KBM-7 (cell line): ENCODE data around the gene VSIG10.
A peak's percentile ranks its signal among the peaks of the same experiment; 100 is the strongest.
"Not testable (repeated sequence)": the region's sequence is repeated elsewhere in the genome, so short reads cannot be mapped to it uniquely, and the experiment has no call there.

Experiments used
- DNase-seq: peaks from one replicate; pipeline ENCODE4 v3.0.0-alpha.2; 2015
- in situ Hi-C: fragments of 300-500 bp; cut with MboI; formaldehyde crosslinking; loops from 2 replicates; pipeline ENCODE4 v1.14.3; 2020; ENCODE audit warnings: low sequenced_read_pairs, low pct_unique_long_range_greater_than_20kb, mixed read lengths

Gene VSIG10

DNA sequence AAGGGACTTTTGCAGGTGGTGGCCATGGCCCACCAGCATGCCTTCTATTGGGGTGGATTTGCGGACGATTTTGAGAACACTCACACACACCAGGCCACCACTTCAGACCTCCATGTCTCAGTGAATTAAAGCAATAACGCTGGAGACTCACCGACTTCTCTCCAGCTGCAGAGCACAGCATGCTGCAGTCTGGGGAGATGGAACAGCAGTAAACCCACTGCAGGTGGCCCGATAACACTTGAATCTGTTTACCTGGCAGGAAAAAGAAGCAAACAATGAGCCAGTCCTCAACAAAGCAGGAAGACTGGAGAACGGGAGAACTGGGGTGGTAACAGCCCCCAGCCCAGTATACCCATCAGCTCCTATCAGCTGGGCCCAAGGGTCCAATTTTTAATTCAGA lies 65.7 kb downstream of the VSIG10 start:
- DNase-seq, result no peak
- in situ Hi-C loops, result no loop called here

DNA sequence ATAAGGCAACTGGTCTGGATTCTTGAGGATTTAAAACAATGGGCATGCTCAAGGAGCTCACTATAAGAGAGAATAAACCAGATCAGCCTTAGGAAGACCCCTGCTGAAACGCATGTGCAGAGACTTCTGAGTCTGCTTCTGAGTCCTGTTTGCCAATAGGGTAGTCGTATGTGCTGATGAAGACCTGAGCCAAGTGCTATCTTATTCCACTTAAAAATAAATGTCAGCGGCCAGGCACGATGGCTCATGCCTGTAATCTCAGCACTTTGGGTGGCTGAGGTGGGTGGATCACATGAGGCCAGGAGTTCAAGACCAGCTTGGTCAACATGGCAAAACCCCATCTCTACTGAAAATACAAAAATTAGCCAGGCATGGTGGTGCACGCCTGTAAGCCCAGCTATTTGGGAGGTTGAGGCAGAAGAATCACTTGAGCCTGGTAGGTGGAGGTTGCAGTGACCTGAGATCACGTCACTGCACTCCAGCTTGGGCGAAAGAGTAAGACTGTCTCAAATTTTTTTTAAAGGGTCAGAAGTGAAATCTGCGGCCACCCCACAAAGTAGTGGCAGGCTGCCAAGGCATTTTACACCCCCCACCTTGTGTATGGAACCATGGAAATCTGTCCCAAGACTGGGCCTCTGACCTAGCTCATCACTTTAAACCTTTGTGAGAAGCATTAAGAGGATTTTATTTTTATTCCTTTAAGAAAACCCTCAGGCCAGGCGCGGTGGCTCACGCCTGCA lies 67.0 kb downstream of the VSIG10 start:
- in situ Hi-C loops, result no loop called here
- no peak for DNase-seq

GRCh38 chr12:118035190-118036041 lies 68.4 kb downstream of the VSIG10 start:
- in situ Hi-C loops, result no loop called here
- DNase-seq, result no peak

GRCh38 chr12:118034429-118035189 lies 69.2 kb downstream of the VSIG10 start:
- in situ Hi-C loops, result no loop called here

DNA sequence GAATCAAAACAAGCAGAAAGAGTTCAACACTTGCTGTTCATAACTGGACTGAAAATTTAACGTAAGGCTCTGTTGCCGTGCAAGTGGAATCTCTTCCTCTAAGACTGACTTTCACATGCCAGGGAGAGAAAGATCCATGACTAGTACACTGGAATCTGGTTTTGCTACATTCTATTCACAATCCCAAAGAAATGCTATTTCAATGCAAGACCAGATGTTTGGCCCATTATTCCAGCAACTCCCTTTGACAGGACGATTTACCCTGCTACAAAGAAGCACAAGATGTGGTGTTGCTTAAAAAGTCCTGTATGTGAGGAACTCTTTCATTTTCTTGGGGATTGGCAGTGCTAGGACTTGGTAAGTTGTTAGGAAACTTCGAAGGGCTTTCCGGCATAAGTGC lies 69.9 kb downstream of the VSIG10 start:
- in situ Hi-C loops, result no loop called here
- no peak for DNase-seq

More at GRCh38 chr12:118034429-118035189, 69.2 kb downstream of the VSIG10 start:
- DNase-seq, result no peak

- in situ Hi-C loops, result no loop called here
- DNase-seq, result no peak
These were observed 70.5 kb downstream of the VSIG10 start for GRCh38 chr12:118033323-118033722.

GRCh38 chr12:118032188-118032587 lies 71.6 kb downstream of the VSIG10 start:
- no peak for DNase-seq
- in situ Hi-C loops, result no loop called here

GRCh38 chr12:118029166-118029565 lies 74.6 kb downstream of the VSIG10 start:
- in situ Hi-C loops, result no loop called here
- DNase-seq, result no peak

DNA sequence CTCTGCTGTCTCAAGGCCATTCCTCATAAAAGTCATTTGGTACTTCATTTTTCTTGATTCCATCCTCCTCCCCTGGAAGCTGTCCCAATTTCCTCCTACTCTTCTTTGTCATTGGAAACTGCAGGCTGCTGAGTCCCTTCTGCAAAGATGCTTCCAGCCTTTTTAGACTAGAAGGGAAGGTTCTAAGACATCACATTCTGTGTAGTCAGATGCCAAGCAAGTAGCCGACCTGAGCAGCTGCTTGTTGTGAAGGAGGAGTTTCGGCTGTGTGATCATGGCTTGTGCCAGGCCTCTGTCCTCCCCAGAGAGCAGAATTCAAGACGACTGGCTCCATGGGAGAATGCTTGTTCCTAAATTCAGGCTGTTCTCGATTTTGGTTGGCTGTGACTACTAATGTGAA lies 78.6 kb downstream of the VSIG10 start:
- in situ Hi-C loops, result no loop called here
- DNase-seq, result no peak

DNA sequence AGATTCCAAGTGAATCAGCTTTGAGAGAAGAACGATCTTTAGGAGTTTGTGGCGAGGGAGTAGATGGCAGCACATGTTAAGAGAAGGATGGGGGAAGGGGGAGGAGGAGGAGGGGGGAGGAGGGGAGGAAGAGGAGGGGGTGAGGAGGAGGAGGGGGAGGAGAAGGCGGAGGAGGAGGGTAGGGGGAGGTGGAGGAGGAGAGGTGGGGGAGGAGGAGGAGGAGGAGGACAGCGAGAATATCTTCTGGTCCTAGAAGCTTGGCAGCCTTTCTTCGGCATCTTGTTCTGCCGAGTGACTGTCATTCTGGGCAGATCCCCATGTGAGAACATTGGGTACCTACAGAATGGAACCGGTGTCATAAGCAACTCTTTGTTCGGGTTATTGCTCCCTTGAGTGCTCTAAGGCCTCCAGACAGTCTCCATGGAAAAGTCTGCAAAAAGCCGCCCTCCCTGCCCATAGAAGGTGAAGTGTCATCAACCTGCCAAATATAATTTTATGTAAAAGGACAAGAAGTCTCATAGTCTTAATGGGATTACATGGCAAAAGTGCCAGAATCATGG lies 80.4 kb downstream of the VSIG10 start:
- no peak for DNase-seq
- in situ Hi-C loops, result no loop called here

- DNase-seq, result no peak
- in situ Hi-C loops, result no loop called here
These were observed 81.1 kb downstream of the VSIG10 start for GRCh38 chr12:118022728-118023109.

DNA sequence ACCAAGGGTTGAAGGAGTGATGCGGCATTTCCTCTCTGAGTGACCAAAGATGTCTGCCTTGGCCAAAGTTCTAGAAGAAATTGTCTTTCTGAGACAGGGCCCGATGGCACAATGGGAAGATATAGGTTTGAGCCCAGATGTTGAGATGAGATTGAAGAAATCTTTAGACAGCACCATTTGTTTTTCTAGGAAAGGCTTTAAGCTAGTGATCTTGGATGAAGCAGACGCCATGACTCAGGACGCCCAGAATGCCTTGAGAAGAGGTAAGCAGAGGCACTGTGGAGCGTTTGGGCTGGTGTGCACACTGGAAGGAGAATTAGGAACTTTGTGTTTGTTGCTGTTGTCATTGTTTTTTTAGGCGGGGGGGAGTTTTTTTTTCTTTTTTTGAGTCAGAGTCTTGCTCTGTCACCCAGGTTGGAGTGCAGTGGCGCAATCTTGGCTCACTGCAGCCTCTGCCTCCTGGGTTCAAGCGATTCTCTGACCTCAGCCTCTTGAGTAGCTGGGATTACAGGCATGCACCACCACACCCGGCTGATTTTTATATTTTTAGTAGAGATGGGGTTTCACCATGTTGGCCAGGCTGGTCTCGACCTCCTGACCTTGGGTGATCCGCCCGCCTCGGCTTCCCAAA lies 81.6 kb downstream of the VSIG10 start:
- in situ Hi-C loops, DNase-seq: not testable (repeated sequence)

DNA sequence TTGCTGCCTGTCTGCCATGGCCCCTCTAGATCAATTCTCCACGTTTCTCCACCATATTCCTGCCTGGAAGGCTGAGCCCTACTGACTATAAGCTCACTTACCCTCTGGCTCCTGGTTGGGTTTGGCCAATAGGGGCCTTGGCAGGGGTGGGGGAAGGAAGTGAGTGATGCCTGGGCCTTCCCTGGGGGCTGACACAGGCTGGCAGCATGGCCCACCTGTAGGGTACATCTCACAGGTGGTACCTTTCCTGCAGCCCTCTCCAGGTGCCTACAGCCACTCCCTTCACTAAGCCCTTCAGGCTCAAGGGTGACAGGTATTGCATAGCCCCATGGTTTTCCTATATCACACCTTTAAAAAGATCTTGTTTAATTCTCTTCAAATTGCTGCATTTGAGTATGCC lies 83.8 kb downstream of the VSIG10 start:
- DNase-seq, result no peak
- in situ Hi-C loops, result no loop called here

GRCh38 chr12:118017926-118018325 lies 85.9 kb downstream of the VSIG10 start:
- no peak for DNase-seq
- in situ Hi-C loops, result no loop called here

DNA sequence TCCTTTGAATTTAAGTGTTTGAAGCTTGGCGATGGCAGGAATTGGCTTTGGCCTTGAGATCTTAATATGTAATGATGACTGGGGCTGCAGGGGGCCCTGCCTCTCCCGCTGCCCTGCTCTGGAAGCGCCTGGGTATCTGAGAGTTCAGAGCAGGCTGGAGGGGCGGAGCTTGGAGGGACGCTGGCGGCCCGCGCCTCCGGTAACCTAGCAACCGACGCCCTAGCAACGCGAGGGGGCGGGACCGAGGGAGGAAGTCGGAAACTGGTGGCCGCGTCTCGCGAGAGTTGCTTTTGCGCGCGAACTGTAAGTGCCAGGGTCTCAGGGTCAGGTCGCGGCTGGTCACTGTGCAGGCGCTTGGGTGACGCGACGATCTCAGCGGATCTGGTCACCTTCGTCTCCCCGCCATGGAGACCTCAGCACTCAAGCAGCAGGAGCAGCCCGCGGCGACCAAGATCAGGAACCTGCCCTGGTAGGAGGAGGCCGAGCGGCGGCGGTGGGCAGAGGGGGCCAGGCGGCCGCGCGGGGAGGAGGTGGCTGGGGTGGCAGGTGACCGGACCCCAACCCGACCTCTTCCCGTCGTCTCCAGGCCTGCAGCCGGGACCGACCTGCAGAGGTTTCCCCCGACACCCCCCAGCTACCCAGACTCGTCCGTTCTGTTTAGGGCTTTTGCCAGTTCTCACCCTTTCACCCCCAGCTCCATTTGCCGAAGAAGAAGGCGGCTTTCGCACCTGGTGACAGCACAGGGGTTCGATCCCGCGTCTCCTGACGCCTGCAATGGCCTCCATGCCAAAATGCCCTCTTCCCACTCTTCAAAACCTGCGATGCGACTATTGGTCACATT lies 87.2 kb downstream of the VSIG10 start, which contains the start of gene RFC5:
RFC5 (plus strand) TSS at position 280 of the 841 bp plus-strand sequence; CDS start at position 405, 125 bp downstream.
- DNase-seq, result peak; percentile 97
- in situ Hi-C loops, result no loop called here

DNA sequence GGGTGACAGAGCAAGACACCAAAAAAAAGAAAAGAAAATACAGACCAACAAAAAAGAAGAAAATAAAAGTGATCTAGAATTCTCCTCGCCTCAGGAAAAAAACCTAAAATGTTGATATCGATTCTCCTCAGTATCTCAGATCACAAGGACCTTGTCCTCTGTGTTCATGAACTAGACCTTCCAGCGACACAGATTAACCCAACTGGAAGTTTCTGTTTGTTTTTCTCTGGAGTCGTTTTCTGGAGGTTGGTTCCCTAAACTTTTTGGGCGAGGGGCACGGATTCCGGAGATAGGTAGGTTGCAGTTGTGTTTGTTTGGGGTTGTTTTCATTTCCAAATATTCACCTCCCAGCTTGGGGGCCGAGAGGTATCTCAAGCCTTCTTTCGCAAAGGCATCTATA lies 87.9 kb downstream of the VSIG10 start:
- in situ Hi-C loops, result no loop called here
- DNase-seq, result no peak

DNA sequence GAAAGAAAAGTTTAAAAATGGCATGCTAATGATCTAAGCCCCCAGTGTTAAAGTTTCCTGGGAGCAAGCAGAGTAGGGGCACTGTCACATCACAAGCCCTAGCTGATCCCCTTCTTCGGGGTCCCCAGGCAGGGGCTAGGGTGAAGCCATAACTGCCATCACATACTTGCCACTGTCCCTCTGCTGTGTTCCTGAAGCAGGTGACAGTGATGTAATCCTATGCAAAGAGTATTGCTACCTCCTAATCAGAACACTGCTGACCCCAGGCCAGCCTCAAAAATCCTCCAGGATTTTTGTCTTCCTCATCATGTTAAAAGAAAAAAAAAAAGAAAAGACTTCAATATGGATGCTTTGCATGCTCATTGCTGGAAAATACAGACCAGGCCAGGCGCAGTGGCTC lies 88.5 kb downstream of the VSIG10 start:
- no peak for DNase-seq
- in situ Hi-C loops, result no loop called here
